ENCODE results near the gene TYW3.
A peak's percentile ranks its signal among the peaks of the same experiment; 100 is the strongest.
"Not testable (repeated sequence)": the region's sequence is repeated elsewhere in the genome, so short reads cannot be mapped to it uniquely, and the experiment has no call there.

The TYW3 gene

DNA sequence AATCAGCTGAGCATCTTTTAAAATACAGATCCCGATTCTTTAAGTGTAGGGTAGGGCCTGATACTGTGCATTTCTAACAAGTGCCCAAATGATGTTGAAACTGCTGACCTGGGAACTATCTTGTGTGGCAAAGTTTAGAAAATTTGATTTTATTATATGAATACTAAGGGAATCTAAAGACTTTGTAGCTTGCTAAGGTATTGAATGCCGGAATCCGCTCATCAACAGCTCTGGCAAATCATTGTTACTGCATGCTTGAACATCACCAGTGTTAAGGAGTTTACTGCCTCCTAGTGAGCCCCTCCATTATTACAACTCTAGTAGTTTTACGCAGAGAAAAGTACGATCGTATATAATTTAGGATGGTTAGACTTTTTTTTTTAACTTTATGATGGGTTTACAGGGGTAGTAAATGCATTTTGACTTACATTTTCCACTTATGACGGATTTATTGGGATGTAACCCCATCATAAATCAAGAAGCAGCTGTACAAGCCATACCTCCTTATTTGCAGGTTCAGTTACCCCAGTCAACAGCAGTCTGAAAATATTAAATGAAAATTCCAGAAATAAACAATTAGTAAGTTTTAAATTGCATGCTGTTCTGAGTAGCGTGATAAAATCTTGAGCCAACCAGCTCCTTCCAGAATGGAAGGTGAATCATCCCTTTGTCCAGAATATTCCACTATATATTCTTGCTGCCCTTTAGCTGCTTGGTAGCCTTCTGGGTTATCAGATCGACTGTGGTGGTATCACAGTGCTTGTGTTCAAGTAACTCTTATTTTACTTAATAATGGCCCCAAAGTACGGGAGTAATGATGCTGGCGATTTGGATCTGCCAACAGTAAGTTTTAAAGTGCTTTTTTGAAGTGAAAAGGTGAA is 892 bp downstream of the TYW3 start:
- peak overlapping the region; percentile 86 for H3K9ac ChIP-seq (ENCODE audit: low read length)
- H3K27me3 ChIP-seq (ENCODE audit: insufficient read depth, low read length), result no peaks in the 10 kb centered on the region
- no peaks in the 10 kb centered on the region for H3K9me3 ChIP-seq (ENCODE audit: low read length)
- H3F3A ChIP-seq (ENCODE audit: insufficient read depth, low read length), result peaks cover 4% of the 10 kb centered on the region; the same call in 1 of the 2 replicates
- peaks cover 26% of the 10 kb centered on the region for H3K36me3 ChIP-seq (ENCODE audit: insufficient read depth, low read length)
- H3K4me1 ChIP-seq (ENCODE audit: insufficient read depth, low read length, severe bottlenecking), result peaks cover 22% of the 10 kb centered on the region
- H4K20me1 ChIP-seq (ENCODE audit: insufficient read depth, low read length), result no peaks in the 10 kb centered on the region
- H3K4me3 ChIP-seq (ENCODE audit: low read depth, low read length, poor library complexity, severe bottlenecking), result peak overlapping the region; percentile 77
- H3K27ac ChIP-seq (ENCODE audit: low read depth, low read length, poor library complexity, severe bottlenecking), result peak overlapping the region; percentile 80
- TF ChIP-seq, protein P1, sequence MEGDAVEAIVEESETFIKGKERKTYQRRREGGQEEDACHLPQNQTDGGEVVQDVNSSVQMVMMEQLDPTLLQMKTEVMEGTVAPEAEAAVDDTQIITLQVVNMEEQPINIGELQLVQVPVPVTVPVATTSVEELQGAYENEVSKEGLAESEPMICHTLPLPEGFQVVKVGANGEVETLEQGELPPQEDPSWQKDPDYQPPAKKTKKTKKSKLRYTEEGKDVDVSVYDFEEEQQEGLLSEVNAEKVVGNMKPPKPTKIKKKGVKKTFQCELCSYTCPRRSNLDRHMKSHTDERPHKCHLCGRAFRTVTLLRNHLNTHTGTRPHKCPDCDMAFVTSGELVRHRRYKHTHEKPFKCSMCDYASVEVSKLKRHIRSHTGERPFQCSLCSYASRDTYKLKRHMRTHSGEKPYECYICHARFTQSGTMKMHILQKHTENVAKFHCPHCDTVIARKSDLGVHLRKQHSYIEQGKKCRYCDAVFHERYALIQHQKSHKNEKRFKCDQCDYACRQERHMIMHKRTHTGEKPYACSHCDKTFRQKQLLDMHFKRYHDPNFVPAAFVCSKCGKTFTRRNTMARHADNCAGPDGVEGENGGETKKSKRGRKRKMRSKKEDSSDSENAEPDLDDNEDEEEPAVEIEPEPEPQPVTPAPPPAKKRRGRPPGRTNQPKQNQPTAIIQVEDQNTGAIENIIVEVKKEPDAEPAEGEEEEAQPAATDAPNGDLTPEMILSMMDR (IDR thresholded peaks at IDR 0.05; ENCODE audit: low read length), result peak; percentile 72
- TF ChIP-seq EZH2 (IDR thresholded peaks at IDR 0.05; ENCODE audit: borderline replicate concordance, low read length), result no peak
- peak overlapping the region; percentile 92 for H2AFZ ChIP-seq (ENCODE audit: low read length)
- no peaks in the 10 kb centered on the region for H3K79me2 ChIP-seq (ENCODE audit: insufficient read depth, low read length)
- H3K9me2 ChIP-seq (ENCODE audit: low read depth, low read length), result no peaks in the 10 kb centered on the region
- H3K4me2 ChIP-seq (ENCODE audit: low read length), result peak overlapping the region; percentile 79

DNA sequence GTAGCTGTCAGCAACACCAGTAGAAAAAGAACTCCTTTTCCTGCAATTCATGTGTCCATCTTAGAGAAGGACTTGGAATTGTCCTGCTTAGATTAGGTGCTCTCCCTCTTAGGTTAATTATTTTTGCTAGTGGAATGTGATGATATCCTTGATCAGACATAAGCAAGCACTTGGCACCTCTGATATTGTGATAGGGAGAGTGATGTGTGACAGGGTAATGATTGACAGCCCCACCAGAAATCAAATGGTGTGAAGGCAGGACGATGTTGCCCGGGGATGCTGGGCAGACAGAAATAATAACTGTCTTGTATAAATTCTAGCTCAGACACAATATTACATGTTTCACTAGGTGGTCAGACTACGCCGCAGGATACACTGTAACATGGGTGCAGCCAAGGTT is 4.4 kb downstream of the TYW3 start:
- Histone ChIP-seq H3K79me2 (ENCODE audit: insufficient read depth, low read length) (no peaks in the 10 kb centered on the region), H3K4me3 (ENCODE audit: low read depth, low read length, poor library complexity, severe bottlenecking) (no peak overlapping the region), H3K27me3 (ENCODE audit: insufficient read depth, low read length) (no peaks in the 10 kb centered on the region), H3K9ac (ENCODE audit: low read length) (no peak overlapping the region), H2AFZ (ENCODE audit: low read length) (no peak overlapping the region), H3K9me2 (ENCODE audit: low read depth, low read length) (no peaks in the 10 kb centered on the region), H4K20me1 (ENCODE audit: insufficient read depth, low read length) (no peaks in the 10 kb centered on the region), H3K27ac (ENCODE audit: low read depth, low read length, poor library complexity, severe bottlenecking) (no peak overlapping the region), H3F3A (ENCODE audit: insufficient read depth, low read length) (no peaks in the 10 kb centered on the region), H3K36me3 (ENCODE audit: insufficient read depth, low read length) (peaks cover 49% of the 10 kb centered on the region), H3K4me1 (ENCODE audit: insufficient read depth, low read length, severe bottlenecking) (peaks cover 13% of the 10 kb centered on the region), H3K4me2 (ENCODE audit: low read length) (no peak overlapping the region), H3K9me3 (ENCODE audit: low read length) (no peaks in the 10 kb centered on the region)
- TF ChIP-seq, protein P1 (IDR thresholded peaks at IDR 0.05; ENCODE audit: low read length), result no peak
- no peak for TF ChIP-seq EZH2 (IDR thresholded peaks at IDR 0.05; ENCODE audit: borderline replicate concordance, low read length)

DNA sequence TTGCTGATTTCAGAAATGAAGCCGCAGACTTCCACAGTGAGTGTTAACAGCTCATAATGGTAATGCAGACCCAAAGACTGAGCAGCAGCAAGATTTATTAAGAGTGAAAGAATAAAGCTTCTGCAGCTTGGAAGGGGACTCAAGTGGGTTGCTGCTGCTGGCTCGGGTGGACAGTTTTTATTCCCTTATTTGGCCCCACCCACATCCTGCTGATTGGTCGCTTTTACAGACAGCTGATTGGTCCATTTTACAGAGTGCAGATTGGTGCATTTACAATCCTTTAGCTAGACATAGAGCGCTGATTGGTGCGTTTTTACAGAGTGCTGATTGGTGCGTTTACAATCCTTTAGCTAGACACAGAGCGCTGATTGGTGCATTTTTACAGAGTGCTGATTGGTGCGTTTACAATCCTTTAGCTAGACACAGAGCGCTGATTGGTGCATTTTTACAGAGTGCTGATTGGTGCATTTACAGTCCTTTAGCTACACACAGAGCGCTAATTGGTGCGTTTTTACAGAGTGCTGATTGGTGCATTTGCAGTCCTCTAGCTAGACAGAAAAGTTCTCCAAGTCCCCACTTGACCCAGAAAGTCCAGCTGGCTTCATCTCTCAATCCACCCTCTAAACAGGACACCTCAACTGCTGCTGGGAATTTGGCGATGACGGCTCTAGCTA is 7.5 kb downstream of the TYW3 start:
- H3K27me3 ChIP-seq (ENCODE audit: insufficient read depth, low read length); H3K4me3 ChIP-seq (ENCODE audit: low read depth, low read length, poor library complexity, severe bottlenecking); H3K9ac ChIP-seq (ENCODE audit: low read length); H3K79me2 ChIP-seq (ENCODE audit: insufficient read depth, low read length); H3K9me2 ChIP-seq (ENCODE audit: low read depth, low read length); H2AFZ ChIP-seq (ENCODE audit: low read length); H3F3A ChIP-seq (ENCODE audit: insufficient read depth, low read length); H3K4me1 ChIP-seq (ENCODE audit: insufficient read depth, low read length, severe bottlenecking); H3K9me3 ChIP-seq (ENCODE audit: low read length); H3K27ac ChIP-seq (ENCODE audit: low read depth, low read length, poor library complexity, severe bottlenecking); H3K4me2 ChIP-seq (ENCODE audit: low read length); H4K20me1 ChIP-seq (ENCODE audit: insufficient read depth, low read length): not testable (repeated sequence)
- H3K36me3 ChIP-seq (ENCODE audit: insufficient read depth, low read length), result peaks cover 70% of the 10 kb centered on the region

DNA sequence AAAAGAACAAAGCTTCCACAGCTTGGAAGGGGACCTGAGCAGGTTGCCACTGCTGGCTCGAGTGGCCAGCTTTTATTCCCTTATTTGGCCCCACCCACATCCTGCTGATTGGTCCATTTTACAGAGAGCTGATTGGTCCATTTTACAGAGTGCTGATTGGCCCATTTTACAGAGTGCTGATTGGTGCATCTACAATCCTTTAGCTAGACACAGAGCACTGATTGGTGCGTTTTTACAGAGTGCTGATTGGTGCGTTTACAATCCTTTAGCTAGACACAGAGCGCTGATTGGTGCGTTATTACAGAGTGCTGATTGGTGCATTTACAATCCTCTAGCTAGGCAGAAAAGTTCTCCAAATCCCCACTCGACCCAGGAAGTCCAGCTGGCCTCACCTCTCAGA is 12.3 kb downstream of the TYW3 start:
- H4K20me1 ChIP-seq (ENCODE audit: insufficient read depth, low read length); H3K9ac ChIP-seq (ENCODE audit: low read length); H3K4me2 ChIP-seq (ENCODE audit: low read length); H3F3A ChIP-seq (ENCODE audit: insufficient read depth, low read length); H3K4me3 ChIP-seq (ENCODE audit: low read depth, low read length, poor library complexity, severe bottlenecking); H3K27me3 ChIP-seq (ENCODE audit: insufficient read depth, low read length); H3K79me2 ChIP-seq (ENCODE audit: insufficient read depth, low read length); H3K9me2 ChIP-seq (ENCODE audit: low read depth, low read length); H3K4me1 ChIP-seq (ENCODE audit: insufficient read depth, low read length, severe bottlenecking); H3K9me3 ChIP-seq (ENCODE audit: low read length); H2AFZ ChIP-seq (ENCODE audit: low read length); H3K27ac ChIP-seq (ENCODE audit: low read depth, low read length, poor library complexity, severe bottlenecking): not testable (repeated sequence)
- peaks cover 53% of the 10 kb centered on the region for H3K36me3 ChIP-seq (ENCODE audit: insufficient read depth, low read length)

Measured in OCI-LY1 (cell line).